A673 (cell line): ENCODE measurements around the gene PISD. TPM values are rescaled to one million over a fixed set of nuclear protein-coding genes. Genes with fewer than 3 reads are reported as not detected.
"Not testable (repeated sequence)": the region's sequence is repeated elsewhere in the genome, so short reads cannot be mapped to it uniquely, and the experiment has no call there.

Experiments
- BruUV-seq: library from RNA; stranded (reverse); fragments of 400-500 nt; replicated peaks from 2 replicates; lab custom pipeline; 2021; lab: Mats Ljungman, UMichigan
- CTCF ChIA-PET: fragments of 300-600 bp; sonication (Branson Sonifier 250); formaldehyde crosslinking; loops from one replicate; lab custom pipeline; 2022; ENCODE audit warnings: antibody characterized with exemption; lab: Charles Lee
- POLR2A ChIA-PET: fragments of 300-600 bp; sonication (Branson Sonifier 250); formaldehyde crosslinking; loops from one replicate; lab custom pipeline; 2022; ENCODE audit warnings: antibody characterized with exemption; ENCODE audit not compliant: low non-redundant PET; lab: Charles Lee
- DNase-seq: peaks from one replicate; pipeline ENCODE4 v3.0.0-alpha.2; 2015; ENCODE audit warnings: low spot score
- H3K27ac ChIP-seq: fragments of 200-600 bp; sonication (generic); 2 replicates; pipeline ENCODE4 v1.5.1; 2016; ENCODE audit warnings: mixed run types, low read depth, mild to moderate bottlenecking, mixed read lengths, antibody characterized with exemption, low read length; ENCODE audit not compliant: poor library complexity, severe bottlenecking
- H3K27me3 ChIP-seq: fragments of 200-600 bp; sonication (generic); replicated peaks from 2 replicates; pipeline ENCODE4 v1.6.1; 2017; ENCODE audit warnings: mixed run types, low read depth, mild to moderate bottlenecking, mixed read lengths, antibody characterized with exemption, low read length; ENCODE audit not compliant: insufficient read depth, poor library complexity
- H3K36me3 ChIP-seq: fragments of 200-600 bp; sonication (generic); 2 replicates; pipeline ENCODE4 v1.6.1; 2016; ENCODE audit warnings: mixed run types, mild to moderate bottlenecking, mixed read lengths, antibody characterized with exemption, low read length; ENCODE audit not compliant: insufficient read depth, poor library complexity, severe bottlenecking
- H3K4me1 ChIP-seq: fragments of 200-600 bp; sonication (generic); 2 replicates; pipeline ENCODE4 v1.6.1; 2017; ENCODE audit warnings: mixed run types, mild to moderate bottlenecking, mixed read lengths, antibody characterized with exemption, low read length; ENCODE audit not compliant: insufficient read depth, poor library complexity, severe bottlenecking
- H3K4me3 ChIP-seq: fragments of 200-600 bp; sonication (generic); 2 replicates; pipeline ENCODE4 v1.5.1; 2016; ENCODE audit warnings: low read depth, mixed run types, mild to moderate bottlenecking, mixed read lengths, low read length; ENCODE audit not compliant: poor library complexity, severe bottlenecking
- H3K9me3 ChIP-seq: fragments of 200-600 bp; sonication (generic); 2 replicates; pipeline ENCODE4 v1.6.1; 2016; ENCODE audit warnings: mixed run types, low read depth, mild to moderate bottlenecking, mixed read lengths, antibody characterized with exemption, low read length; ENCODE audit not compliant: poor library complexity, severe bottlenecking
- CTCF ChIP-seq: fragments of 300-800, 200-600 bp; sonication (generic); conservative IDR thresholded peaks from 2 replicates; pipeline ENCODE4 v1.5.1; 2017; ENCODE audit warnings: low read depth, mild to moderate bottlenecking, antibody characterized with exemption, low read length, moderate library complexity, mixed read lengths
- EZH2 ChIP-seq: fragments of 200-600 bp; sonication (generic); IDR thresholded peaks from 2 replicates; pipeline ENCODE4 v1.6.1; 2017; ENCODE audit warnings: borderline replicate concordance, low read depth, mild to moderate bottlenecking, mixed read lengths, antibody characterized with exemption, low read length; ENCODE audit not compliant: poor library complexity, severe bottlenecking
- intact Hi-C: fragments of 100-400 bp; cut with micrococcal nuclease; formaldehyde crosslinking; loops from one replicate; pipeline ENCODE4 v1.10.0; 2022; ENCODE audit not compliant: unreplicated experiment
- total RNA-seq: library from RNA; stranded (reverse); gene quantifications from 2 replicates; pipeline ENCODE4 v1.2.3, GENCODE V29; 2021

PISD gene
- total RNA-seq, 1 experiment from 2014 or later, result 39.0 TPM

DNA sequence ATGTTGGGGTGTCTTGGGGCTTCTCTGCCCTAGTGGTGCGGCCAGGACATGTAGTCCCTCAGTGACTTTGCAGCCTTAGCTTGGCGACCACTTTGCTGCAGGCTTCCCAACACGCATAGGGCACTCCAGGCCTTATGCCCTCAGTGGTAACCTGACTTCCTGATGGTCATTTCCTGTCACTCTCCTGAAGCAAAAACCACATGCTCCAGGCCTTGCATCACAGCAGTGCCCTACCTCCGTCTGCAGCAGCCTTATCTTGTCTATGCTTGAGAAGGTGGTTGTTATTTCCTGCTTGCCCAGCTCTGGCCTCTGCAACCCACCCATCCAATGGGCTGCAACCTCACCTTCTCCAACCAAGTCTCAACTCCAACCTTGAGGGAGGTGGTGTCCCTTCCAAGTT is 33.4 kb upstream of the PISD start:
- Histone ChIP-seq H3K27me3 (no peaks in the 10 kb centered on the region), H3K27ac (no peak overlapping the region), H3K4me1 (no peaks in the 10 kb centered on the region), H3K36me3 (peaks cover 34% of the 10 kb centered on the region), H3K4me3 (no peak overlapping the region), H3K9me3 (no peaks in the 10 kb centered on the region)
- DNase-seq, result no peak
- no TSS peak for BruUV-seq
- CTCF ChIA-PET, result no interaction called here
- intact Hi-C loops, result no loop called here
- POLR2A ChIA-PET, result interaction anchor here (0.6 kb wide), 1 partner anchor 9 kb away, joined by 3 read pairs; no protein-coding TSS in a partner anchor
- no peak for TF ChIP-seq CTCF

GRCh38 chr22:31694046-31694445 is 32.0 kb upstream of the PISD start:
- H3K27me3 ChIP-seq, DNase-seq, H3K4me3 ChIP-seq, H3K4me1 ChIP-seq, POLR2A ChIA-PET, intact Hi-C loops, CTCF ChIA-PET, H3K27ac ChIP-seq, H3K9me3 ChIP-seq, BruUV-seq: not testable (repeated sequence)
- peaks cover 24% of the 10 kb centered on the region for H3K36me3 ChIP-seq

GRCh38 chr22:31692186-31692886 is 30.3 kb upstream of the PISD start:
- no peak overlapping the region for H3K27ac ChIP-seq
- ChIA-PET CTCF (no interaction called here), POLR2A (no interaction called here)
- TF ChIP-seq EZH2, result no peak
- no peak for TF ChIP-seq CTCF
- no peaks in the 10 kb centered on the region for H3K9me3 ChIP-seq
- no peaks in the 10 kb centered on the region for H3K4me1 ChIP-seq
- H3K36me3 ChIP-seq, result peaks cover 29% of the 10 kb centered on the region
- H3K27me3 ChIP-seq, result no peaks in the 10 kb centered on the region
- no TSS peak for BruUV-seq
- intact Hi-C loops, result no loop called here
- H3K4me3 ChIP-seq, result no peak overlapping the region
- DNase-seq, result no peak

GRCh38 chr22:31691408-31691807 is 29.4 kb upstream of the PISD start:
- no TSS peak for BruUV-seq
- intact Hi-C loops, result no loop called here
- DNase-seq, result no peak
- ChIA-PET POLR2A (interaction anchor here (0.9 kb wide), 1 partner anchor 15 kb away, joined by 7 read pairs; no protein-coding TSS in a partner anchor), CTCF (no interaction called here)
- Histone ChIP-seq H3K27ac (no peak overlapping the region), H3K4me1 (no peaks in the 10 kb centered on the region), H3K9me3 (no peaks in the 10 kb centered on the region), H3K27me3 (no peaks in the 10 kb centered on the region), H3K4me3 (no peak overlapping the region), H3K36me3 (peaks cover 31% of the 10 kb centered on the region)
- TF ChIP-seq EZH2, result no peak
- TF ChIP-seq CTCF, result no peak
